Kidney epithelial cell (primary cell): Measurements from ENCODE around the gene RAP1GAP2. TPM values are rescaled to one million over a fixed set of nuclear protein-coding genes. Genes with fewer than 3 reads are reported as not detected.

Experiments
- DNase-seq: peaks from one replicate; pipeline ENCODE4 v3.0.0-alpha.2; 2010; ENCODE audit warnings: low read depth
- H3K27me3 ChIP-seq: 2 replicates; pipeline ENCODE4 v1.6.0; 2011; ENCODE audit warnings: low read length; ENCODE audit not compliant: control insufficient read depth, insufficient read depth
- H3K36me3 ChIP-seq: 2 replicates; pipeline ENCODE4 v1.5.1; 2011; ENCODE audit warnings: low read length; ENCODE audit not compliant: control insufficient read depth, insufficient read depth
- H3K4me3 ChIP-seq: 2 replicates; pipeline ENCODE4 v1.5.1; 2011; ENCODE audit warnings: low read depth, mild to moderate bottlenecking, control low read depth, low read length
- CTCF ChIP-seq: IDR thresholded peaks from 2 replicates; pipeline ENCODE4 v1.5.1; 2011; ENCODE audit warnings: mild to moderate bottlenecking, moderate library complexity, low read length, control low read depth, inconsistent platforms; ENCODE audit not compliant: insufficient read depth, poor library complexity, severe bottlenecking
- total RNA-seq: library from RNA; depleted of rRNA; stranded (reverse); fragments of >200 nt; gene quantifications from 2 replicates; pipeline ENCODE4 v1.2.3, GENCODE V29; 2015

The RAP1GAP2 gene
- total RNA-seq, 1 donor from 2014 or later: 51.6 TPM

- Histone ChIP-seq H3K4me3 (peak overlapping the region; percentile 59), H3K27me3 (no peaks in the 10 kb centered on the region), H3K36me3 (no peaks in the 10 kb centered on the region)
- DNase-seq: no peak
- TF ChIP-seq CTCF: no peak
Measured at GRCh38 chr17:2852729-2853282, 56.6 kb downstream of the RAP1GAP2 start.

GRCh38 chr17:2853283-2854142 lies 57.3 kb downstream of the RAP1GAP2 start:
- DNase-seq: no peak
- Histone ChIP-seq H3K36me3 (no peaks in the 10 kb centered on the region), H3K4me3 (peak overlapping the region; percentile 59), H3K27me3 (no peaks in the 10 kb centered on the region)
- TF ChIP-seq CTCF: no peak

GRCh38 chr17:2854143-2855055 lies 58.2 kb downstream of the RAP1GAP2 start:
- TF ChIP-seq CTCF: no peak
- no peaks in the 10 kb centered on the region for H3K36me3 ChIP-seq
- peak overlapping the region; percentile 59 for H3K4me3 ChIP-seq
- no peak for DNase-seq
- no peaks in the 10 kb centered on the region for H3K27me3 ChIP-seq

GRCh38 chr17:2855063-2855600 lies 58.9 kb downstream of the RAP1GAP2 start:
- TF ChIP-seq CTCF: no peak

GRCh38 chr17:2856727-2857126 lies 60.5 kb downstream of the RAP1GAP2 start:
- no peak for DNase-seq
- Histone ChIP-seq H3K4me3 (no peak overlapping the region), H3K36me3 (no peaks in the 10 kb centered on the region), H3K27me3 (no peaks in the 10 kb centered on the region)
- no peak for TF ChIP-seq CTCF

More at GRCh38 chr17:2855063-2855600, 58.9 kb downstream of the RAP1GAP2 start:
- Histone ChIP-seq H3K4me3 (peak overlapping the region; percentile 59), H3K27me3 (no peaks in the 10 kb centered on the region), H3K36me3 (no peaks in the 10 kb centered on the region)
- no peak for DNase-seq
